ENCODE results near the gene GLIPR2. TPM values are rescaled to one million over a fixed set of nuclear protein-coding genes. Genes with fewer than 3 reads are reported as not detected.
A peak's percentile ranks its signal among the peaks of the same experiment; 100 is the strongest.

GLIPR2 gene
- total and polyA plus RNA-seq, 10 donors, result 25.2 to 72.1 (median 37.0) TPM

GRCh38 chr9:36134761-36135505 lies 1.6 kb upstream of the GLIPR2 start:
- peaks cover 0 to 4% (median 0%) of the 10 kb centered on the region in 7 donors for H3K27me3 ChIP-seq (replicated peaks in 1 of 7)
- H3K4me1 ChIP-seq, result peaks cover 16 to 45% (median 37%) of the 10 kb centered on the region in 6 donors
- 90 to 96% (median 92%) methylated on average over 9 of the region's 9 CpGs for WGBS, 5 donors
- DNase-seq, result no peak
- H3K9me3 ChIP-seq, result no peaks in the 10 kb centered on the region
- intact Hi-C loops (cut with DNase I; ENCODE audit: low total_unique reads), result no loop called here
- no peak overlapping the region for H3K4me3 ChIP-seq
- H3K27ac ChIP-seq, result no peak overlapping the region
- H3K36me3 ChIP-seq, result peaks cover 0 to 9% (median 0%) of the 10 kb centered on the region in 6 donors
- TF ChIP-seq POLR2A (IDR thresholded peaks at IDR 0.05) (no peak), CTCF (IDR thresholded peaks at IDR 0.05 in 8 of 11, conservative IDR thresholded peaks at IDR 0.05 in 3 of 11) (no peak), POLR2AphosphoS5 (IDR thresholded peaks at IDR 0.05) (no peak)

- Histone ChIP-seq H3K27ac (peak overlapping the region in 7 of 8 donors; percentile 82 to 95 (median 88)), H3K4me1 (peaks cover 19 to 54% (median 46%) of the 10 kb centered on the region in 6 donors), H3K4me3 (peak overlapping the region; percentile 51 to 93 (median 76)), H3K9me3 (no peaks in the 10 kb centered on the region), H3K36me3 (peaks cover 0 to 9% (median 0%) of the 10 kb centered on the region in 6 donors), H3K27me3 (replicated peaks in 1 of 7) (peaks cover 0 to 4% (median 0%) of the 10 kb centered on the region in 7 donors)
- TF ChIP-seq CTCF (IDR thresholded peaks at IDR 0.05 in 8 of 11, conservative IDR thresholded peaks at IDR 0.05 in 3 of 11), result peak in 1 of 11 experiments; percentile 10
- no peak for TF ChIP-seq POLR2AphosphoS5 (IDR thresholded peaks at IDR 0.05)
- intact Hi-C loops (cut with DNase I; ENCODE audit: low total_unique reads), result no loop called here
- DNase-seq, result no peak
- WGBS, 5 donors, result 8 to 20% (median 18%) methylated on average over 18 of the region's 18 CpGs
Observed at GRCh38 chr9:36135741-36136271, 727 bp upstream of the GLIPR2 start.

GRCh38 chr9:36136894-36137391 lies 410 bp downstream of the GLIPR2 start:
- Histone ChIP-seq H3K27me3 (replicated peaks in 1 of 7) (peaks cover 0 to 4% (median 0%) of the 10 kb centered on the region in 7 donors), H3K4me1 (peaks cover 31 to 65% (median 57%) of the 10 kb centered on the region in 6 donors), H3K9me3 (no peaks in the 10 kb centered on the region), H3K36me3 (peaks cover 0 to 9% (median 0%) of the 10 kb centered on the region in 6 donors), H3K4me3 (peak overlapping the region; percentile 51 to 93 (median 76)), H3K27ac (peak overlapping the region; percentile 66 to 95 (median 86))
- 1 to 6% (median 2%) methylated on average over 12 to 40 of the region's 40 CpGs for WGBS, 5 donors
- TF ChIP-seq POLR2AphosphoS5 (IDR thresholded peaks at IDR 0.05), result no peak
- TF ChIP-seq POLR2A (IDR thresholded peaks at IDR 0.05), result no peak
- TF ChIP-seq CTCF (IDR thresholded peaks at IDR 0.05 in 8 of 11, conservative IDR thresholded peaks at IDR 0.05 in 3 of 11), result no peak
- DNase-seq, result no peak
- intact Hi-C loops (cut with DNase I; ENCODE audit: low total_unique reads), result no loop called here
